H1 (cell line): ENCODE measurements around the gene GLS. TPM values are rescaled to one million over a fixed set of nuclear protein-coding genes. Genes with fewer than 3 reads are reported as not detected.

ENCODE experiments used
- CTCF ChIA-PET: fragments of 300-600 bp; sonication (Branson Sonifier 250); formaldehyde crosslinking; loops from one replicate; lab custom pipeline; 2021; ENCODE audit not compliant: partially characterized antibody; lab: Charles Lee
- POLR2A ChIA-PET: fragments of 300-600 bp; sonication (Branson Sonifier 250); formaldehyde crosslinking; loops from one replicate; lab custom pipeline; 2021; ENCODE audit warnings: inconsistent platforms; ENCODE audit not compliant: partially characterized antibody; lab: Charles Lee
- DNase-seq, 2 experiments: peaks; one replicate each; pipeline versions ENCODE4 v3.0.0 to v3.0.0-alpha.2; 2010 to 2022; ENCODE audit warnings: low spot score in 2 of 2, low read depth in 1 of 2, mixed read lengths in 1 of 2
- FAIRE-seq: peaks from 2 replicates; lab custom pipeline; 2011; peaks lifted over from hg19 to GRCh38; lab: Jason Lieb, UNC
- H2AFZ ChIP-seq: 2 replicates; pipeline ENCODE4 v1.8.1; 2012; ENCODE audit warnings: low read length, inconsistent platforms
- H2AK5ac ChIP-seq: 2 replicates; pipeline ENCODE4 v1.6.1; 2013; ENCODE audit warnings: low read depth, low read length
- H2BK120ac ChIP-seq: replicated peaks from 2 replicates; pipeline ENCODE3; 2013; ENCODE audit warnings: low read depth, low read length, inconsistent platforms
- H2BK12ac ChIP-seq: 2 replicates; pipeline ENCODE4 v1.6.1; 2013; ENCODE audit warnings: low read depth, low read length
- H2BK15ac ChIP-seq: 2 replicates; pipeline ENCODE4 v1.6.1; 2013; ENCODE audit warnings: low read length
- H2BK20ac ChIP-seq: 2 replicates; pipeline ENCODE4 v1.6.1; 2013; ENCODE audit warnings: low read length
- H2BK5ac ChIP-seq: 2 replicates; pipeline ENCODE4 v1.6.1; 2013; ENCODE audit warnings: low read depth, low read length
- H3K14ac ChIP-seq: 2 replicates; pipeline ENCODE4 v1.6.1; 2013; ENCODE audit warnings: inconsistent platforms; ENCODE audit not compliant: insufficient read length
- H3K18ac ChIP-seq: 2 replicates; pipeline ENCODE4 v1.6.1; 2013; ENCODE audit warnings: low read length; ENCODE audit errors: extremely low read depth
- H3K23ac ChIP-seq: 2 replicates; pipeline ENCODE4 v1.6.1; 2013; ENCODE audit warnings: inconsistent platforms; ENCODE audit not compliant: insufficient read length
- H3K23me2 ChIP-seq: 2 replicates; pipeline ENCODE4 v1.6.1; 2013; ENCODE audit warnings: low read depth, low read length
- H3K27ac ChIP-seq: 2 replicates; pipeline ENCODE4 v1.6.1; 2011; ENCODE audit warnings: low read depth, low read length, inconsistent platforms
- H3K27me3 ChIP-seq, 4 experiments: replicated peaks in 1 of 4; 1 replicate in 1 of 4; 2 replicates in 3 of 4; pipeline versions ENCODE4 v1.6.1 to v1.8.1; 2011 to 2013; ENCODE audit warnings: low read length in 3 of 4, mild to moderate bottlenecking in 3 of 4, inconsistent platforms in 2 of 4, mixed read lengths in 2 of 4, moderate library complexity in 1 of 4; ENCODE audit not compliant: control insufficient read depth in 3 of 4, insufficient read depth in 3 of 4; ENCODE audit errors: extremely low read depth in 1 of 4
- H3K36me3 ChIP-seq, 4 experiments: 2 replicates each; pipeline versions ENCODE4 v1.6.1 to v1.8.1; 2011 to 2013; ENCODE audit warnings: mild to moderate bottlenecking in 4 of 4, low read length in 3 of 4, moderate library complexity in 2 of 4, control low read depth in 1 of 4, inconsistent platforms in 1 of 4; ENCODE audit not compliant: insufficient read depth in 4 of 4, control insufficient read depth in 2 of 4
- H3K4ac ChIP-seq: replicated peaks from 2 replicates; pipeline ENCODE3; 2013; ENCODE audit warnings: low read length, low read depth, mixed read lengths, inconsistent platforms; ENCODE audit not compliant: insufficient read length
- H3K4me1 ChIP-seq, 4 experiments: replicated peaks in 1 of 4; 1 replicate in 1 of 4; 2 replicates in 3 of 4; pipeline versions ENCODE4 v1.6.1 to v1.8.1; 2011 to 2013; ENCODE audit warnings: low read length in 3 of 4, inconsistent platforms in 2 of 4, mixed read lengths in 1 of 4; ENCODE audit not compliant: insufficient read depth in 4 of 4, control insufficient read depth in 3 of 4
- H3K4me2 ChIP-seq, 2 experiments: 2 replicates each; pipeline versions ENCODE4 v1.6.1 to v1.8.1; 2011 to 2013; ENCODE audit warnings: low read depth in 2 of 2, low read length in 2 of 2, control low read depth in 1 of 2, inconsistent platforms in 1 of 2, mild to moderate bottlenecking in 1 of 2; ENCODE audit not compliant: insufficient read depth in 1 of 2
- H3K4me3 ChIP-seq, 4 experiments: fragments of 200-600, 300-600 bp in 1 of 4; sonication (generic), shearing (Covaris generic), sonication (Bioruptor Twin) in 1 of 4; 2 replicates each; pipeline versions ENCODE4 v1.5.1 to v1.8.1; 2011 to 2016; ENCODE audit warnings: low read length in 4 of 4, low read depth in 3 of 4, control low read depth in 2 of 4, inconsistent platforms in 2 of 4, mild to moderate bottlenecking in 2 of 4, mixed read lengths in 1 of 4, moderate library complexity in 1 of 4; ENCODE audit not compliant: insufficient read depth in 2 of 4; ENCODE audit errors: extremely low read depth in 1 of 4
- H3K56ac ChIP-seq: replicated peaks from 2 replicates; pipeline ENCODE3; 2013; ENCODE audit warnings: low read depth, mild to moderate bottlenecking, mixed read lengths, low read length, inconsistent platforms; ENCODE audit not compliant: insufficient read length
- H3K79me1 ChIP-seq: 2 replicates; pipeline ENCODE4 v1.6.1; 2013; ENCODE audit warnings: low read depth, low read length, control low read depth
- H3K79me2 ChIP-seq, 2 experiments: 2 replicates each; pipeline versions ENCODE4 v1.6.1 to v1.8.1; 2012 to 2013; ENCODE audit warnings: low read length in 2 of 2, mild to moderate bottlenecking in 2 of 2, inconsistent platforms in 1 of 2; ENCODE audit not compliant: insufficient read depth in 2 of 2, control insufficient read depth in 1 of 2
- H3K9ac ChIP-seq, 4 experiments: replicated peaks in 1 of 4; 1 replicate in 1 of 4; 2 replicates in 3 of 4; pipeline versions ENCODE4 v1.6.1 to v1.8.1; 2011 to 2013; ENCODE audit warnings: low read depth in 3 of 4, low read length in 3 of 4, control low read depth in 2 of 4, mild to moderate bottlenecking in 2 of 4, moderate library complexity in 2 of 4, inconsistent platforms in 1 of 4; ENCODE audit errors: extremely low read depth in 1 of 4
- H3K9me3 ChIP-seq, 2 experiments: 2 replicates each; pipeline versions ENCODE4 v1.6.1 to v1.8.1; 2012 to 2013; ENCODE audit warnings: mild to moderate bottlenecking in 2 of 2, moderate library complexity in 2 of 2, control low read depth in 1 of 2, inconsistent platforms in 1 of 2, low read depth in 1 of 2, low read length in 1 of 2, mixed read lengths in 1 of 2; ENCODE audit not compliant: insufficient read depth in 2 of 2
- H4K20me1 ChIP-seq, 2 experiments: replicated peaks in 1 of 2; 2 replicates each; pipeline versions ENCODE3 to v1.8.1; 2011 to 2013; ENCODE audit warnings: inconsistent platforms in 2 of 2, low read length in 2 of 2, mild to moderate bottlenecking in 1 of 2; ENCODE audit not compliant: insufficient read depth in 2 of 2, control insufficient read depth in 1 of 2
- H4K5ac ChIP-seq: 2 replicates; pipeline ENCODE4 v1.6.1; 2013; ENCODE audit warnings: low read length, low read depth, mixed read lengths, inconsistent platforms; ENCODE audit not compliant: insufficient read length
- H4K8ac ChIP-seq: 2 replicates; pipeline ENCODE4 v1.8.0; 2013; ENCODE audit warnings: mild to moderate bottlenecking, moderate library complexity, low read length, inconsistent platforms; ENCODE audit not compliant: insufficient read depth; ENCODE audit errors: extremely low read depth
- H4K91ac ChIP-seq: replicated peaks from 2 replicates; pipeline ENCODE3; 2013; ENCODE audit warnings: low read length, mixed read lengths, inconsistent platforms; ENCODE audit not compliant: insufficient read length
- BACH1 ChIP-seq: IDR thresholded peaks from 2 replicates; pipeline ENCODE4 v1.6.1; 2012; ENCODE audit warnings: low read length, improper control_type of control experiment
- CHD2 ChIP-seq: IDR thresholded peaks from 2 replicates; pipeline ENCODE4 v1.6.1; 2012; ENCODE audit warnings: low read length, improper control_type of control experiment
- POLR2AphosphoS5 ChIP-seq: IDR thresholded peaks from 2 replicates; pipeline ENCODE4 v1.6.1; 2011; ENCODE audit warnings: low read depth, low read length
- RXRA ChIP-seq: IDR thresholded peaks from 2 replicates; pipeline ENCODE4 v1.6.1; 2011; ENCODE audit warnings: low read depth, mild to moderate bottlenecking, low read length, moderate library complexity; ENCODE audit not compliant: insufficient read depth
- SIRT6 ChIP-seq: IDR thresholded peaks from one replicate; pipeline ENCODE4 v1.7.1; 2012; ENCODE audit warnings: low read length, inconsistent platforms
- TCF12 ChIP-seq: IDR thresholded peaks from 2 replicates; pipeline ENCODE4 v1.6.1; 2011; ENCODE audit warnings: low read depth, mild to moderate bottlenecking, low read length
- WGBS, 2 experiments: shearing (Covaris generic) in 1 of 2; methylation state at CpG; one replicate each; pipeline versions ENCODE4 v1.1.6 to v1.1.7; 2013 to 2015; ENCODE audit warnings: low lambda C conversion rate in 2 of 2, mixed read lengths in 2 of 2, inconsistent platforms in 1 of 2, low coverage in 1 of 2, missing lambda C conversion rate in 1 of 2; ENCODE audit not compliant: insufficient replicate concordance in 2 of 2, insufficient coverage in 1 of 2, insufficient read length in 1 of 2; ENCODE audit errors: extremely low coverage in 1 of 2, missing lambda C conversion rate in 1 of 2; 5-methylcytosine and 5-hydroxymethylcytosine counted together
- polyA plus RNA-seq, 7 experiments: library from polyadenylated mRNA; depleted of rRNA in 3 of 7; stranded (reverse) in 5 of 7; unstranded in 2 of 7; fragments of >200 nt in 5 of 7; fragments of 200-250 nt in 2 of 7; gene quantifications; 1 replicate in 5 of 7; 2 replicates in 1 of 7; 4 replicates in 1 of 7; pipeline versions ENCODE4 v1.2.1 to v1.2.3, GENCODE V29; 2011 to 2013; ENCODE audit warnings: missing spikeins in 2 of 7, mixed read lengths in 2 of 7
- total RNA-seq: library from RNA; stranded (reverse); fragmentation: NEBNext Ultra II Directional; extraction: Animal tissue kit (Norgen Biotek cat#: 25700); gene quantifications from 2 replicates; pipeline ENCODE4 v1.2.1, GENCODE V29; 2021
- TF ChIP-seq, protein P1 (sequence below): IDR thresholded peaks from 2 replicates; pipeline ENCODE4 v1.6.1; 2012; ENCODE audit warnings: inconsistent platforms

GLS gene
- total and polyA plus RNA-seq, 2 of the 8 experiments (the other 6 are each of a cell fraction or from before 2014, with no cell fraction given), result 15.7 to 89.8 TPM

DNA sequence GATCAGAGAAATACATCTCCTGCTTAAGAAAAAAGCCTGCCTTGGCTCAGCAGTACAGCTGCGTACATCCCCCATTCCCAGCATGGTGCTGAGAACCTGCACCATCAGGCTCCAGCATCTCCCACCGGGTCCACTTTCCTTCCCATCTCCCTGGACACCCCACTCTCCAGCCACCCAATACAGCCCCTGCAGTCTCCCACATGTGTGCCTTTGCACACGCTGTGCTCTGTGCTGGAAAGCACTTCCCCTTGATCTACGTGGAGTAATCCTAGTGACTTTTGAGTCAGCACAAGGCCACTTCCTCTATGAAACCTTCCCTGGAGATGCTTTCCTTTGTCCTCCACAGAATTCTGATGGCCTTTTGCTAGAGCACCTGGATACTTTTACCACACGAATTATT is 116.3 kb downstream of the GLS start:
- no peak overlapping the region for H2BK5ac ChIP-seq
- H4K91ac ChIP-seq, result no peak overlapping the region
- H3K79me1 ChIP-seq, result no peaks in the 10 kb centered on the region
- H2BK20ac ChIP-seq, result no peak overlapping the region
- H2BK15ac ChIP-seq, result no peak overlapping the region
- H3K4me3 ChIP-seq, result no peak overlapping the region
- peaks cover 0 to 2% of the 10 kb centered on the region in 2 experiments for H4K20me1 ChIP-seq
- H3K36me3 ChIP-seq, result peaks cover 12 to 75% (median 52%) of the 10 kb centered on the region in 4 experiments; a peak in 7 of 8 replicates
- no peak overlapping the region for H3K4me2 ChIP-seq
- H3K23ac ChIP-seq, result no peak overlapping the region
- no peak overlapping the region for H4K8ac ChIP-seq
- TF ChIP-seq TCF12 (no peak), CHD2 (no peak), RXRA (no peak), POLR2AphosphoS5 (no peak), SIRT6 (no peak), BACH1 (no peak)
- TF ChIP-seq, protein P1, sequence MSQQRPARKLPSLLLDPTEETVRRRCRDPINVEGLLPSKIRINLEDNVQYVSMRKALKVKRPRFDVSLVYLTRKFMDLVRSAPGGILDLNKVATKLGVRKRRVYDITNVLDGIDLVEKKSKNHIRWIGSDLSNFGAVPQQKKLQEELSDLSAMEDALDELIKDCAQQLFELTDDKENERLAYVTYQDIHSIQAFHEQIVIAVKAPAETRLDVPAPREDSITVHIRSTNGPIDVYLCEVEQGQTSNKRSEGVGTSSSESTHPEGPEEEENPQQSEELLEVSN, result no peak
- H2AFZ ChIP-seq, result no peak overlapping the region
- no peak overlapping the region for H3K56ac ChIP-seq
- DNase-seq (no peak), FAIRE-seq (no peak)
- no peak overlapping the region for H4K5ac ChIP-seq
- no peaks in the 10 kb centered on the region for H3K23me2 ChIP-seq
- no peak overlapping the region for H2BK120ac ChIP-seq
- H3K27me3 ChIP-seq, result no peaks in the 10 kb centered on the region
- H3K18ac ChIP-seq, result no peak overlapping the region
- H3K9me3 ChIP-seq, result no peaks in the 10 kb centered on the region
- H3K27ac ChIP-seq, result no peak overlapping the region
- H3K4ac ChIP-seq, result no peak overlapping the region
- no peak overlapping the region for H2AK5ac ChIP-seq
- no peak overlapping the region for H3K9ac ChIP-seq
- ChIA-PET CTCF (interaction anchor here (0.9 to 2.6 kb wide), 14 partner anchors 8 to 537 kb away, joined by 3 to 16 read pairs (median 4); no protein-coding TSS in a partner anchor), POLR2A (no interaction called here)
- no peak overlapping the region for H3K14ac ChIP-seq
- no peaks in the 10 kb centered on the region for H3K4me1 ChIP-seq
- H3K79me2 ChIP-seq, result no peaks in the 10 kb centered on the region
- 85% methylated on average over 5 of the region's 5 CpGs; no CpG with 5 or more reads in 1 of the 2 experiments for WGBS, 2 experiments
- no peak overlapping the region for H2BK12ac ChIP-seq
